OCI-M2 (cell line): Measurements from ENCODE around the gene SNIP1.
"Not testable (repeated sequence)": the region's sequence is repeated elsewhere in the genome, so short reads cannot be mapped to it uniquely, and the experiment has no call there.

Source experiments
- DNase-seq: peaks from one replicate; lab custom pipeline; 2025; ENCODE audit not compliant: unreplicated experiment; lab: John Stamatoyannopoulos, UW

Gene SNIP1

GRCh38 chr1:37559957-37560379, 5.9 kb upstream of the SNIP1 start:
- DNase-seq: peak; percentile 52

- no peak for DNase-seq
Measured at GRCh38 chr1:37559080-37559479, 5.0 kb upstream of the SNIP1 start.

- DNase-seq: no peak
Measured at GRCh38 chr1:37558411-37558810, 4.3 kb upstream of the SNIP1 start.

- no peak for DNase-seq
Measured at GRCh38 chr1:37557402-37557801, 3.3 kb upstream of the SNIP1 start.

- DNase-seq: no peak
Measured at GRCh38 chr1:37556712-37557196, 2.7 kb upstream of the SNIP1 start, which contains the start of gene DNALI1. DNALI1 (plus strand) TSS chr1:37556940; CDS start chr1:37556995, 55 bp downstream.

- DNase-seq: no peak
Measured at GRCh38 chr1:37553598-37553926, 531 bp downstream of the SNIP1 start.

- no peak for DNase-seq
Measured at GRCh38 chr1:37549341-37549740, 4.8 kb downstream of the SNIP1 start.

GRCh38 chr1:37545019-37545418, 9.1 kb downstream of the SNIP1 start:
- DNase-seq: no peak

- no peak for DNase-seq
Measured at GRCh38 chr1:37544530-37544929, 9.6 kb downstream of the SNIP1 start.

GRCh38 chr1:37540036-37540785, 13.9 kb downstream of the SNIP1 start:
- DNase-seq: no peak

- DNase-seq: not testable (repeated sequence)
Measured at GRCh38 chr1:37539154-37539553, 14.9 kb downstream of the SNIP1 start.

GRCh38 chr1:37537378-37537777, 16.7 kb downstream of the SNIP1 start:
- DNase-seq: no peak

- no peak for DNase-seq
Measured at GRCh38 chr1:37533317-37534093, 20.6 kb downstream of the SNIP1 start.

- not testable (repeated sequence) for DNase-seq
Measured at GRCh38 chr1:37532418-37533156, 21.5 kb downstream of the SNIP1 start.

- not testable (repeated sequence) for DNase-seq
Measured at GRCh38 chr1:37529888-37530287, 24.2 kb downstream of the SNIP1 start.

- no peak for DNase-seq
Measured at GRCh38 chr1:37519613-37520012, 34.5 kb downstream of the SNIP1 start.

GRCh38 chr1:37518929-37519328, 35.2 kb downstream of the SNIP1 start:
- not testable (repeated sequence) for DNase-seq

- not testable (repeated sequence) for DNase-seq
Measured at GRCh38 chr1:37518241-37518640, 35.9 kb downstream of the SNIP1 start.

GRCh38 chr1:37517569-37517968, 36.5 kb downstream of the SNIP1 start:
- DNase-seq: no peak

- no peak for DNase-seq
Measured at GRCh38 chr1:37515185-37516034, 38.7 kb downstream of the SNIP1 start.
